Neural progenitor cell (in vitro differentiated cells): ENCODE data around the gene INHBC. TPM values are rescaled to one million over a fixed set of nuclear protein-coding genes. Genes with fewer than 3 reads are reported as not detected.

ENCODE experiments used
- DNase-seq: peaks from one replicate; pipeline ENCODE4 v3.0.0-alpha.2; 2016; ENCODE audit warnings: low spot score
- H2AFZ ChIP-seq: fragments of 200-600 bp; sonication (generic); replicated peaks from 2 replicates; pipeline ENCODE4 v1.6.1; 2016; ENCODE audit warnings: antibody characterized with exemption
- H3F3A ChIP-seq: fragments of 200-600 bp; sonication (generic); 2 replicates; pipeline ENCODE4 v1.6.1; 2016; ENCODE audit warnings: antibody characterized with exemption, low read depth
- H3K27ac ChIP-seq: fragments of 200-600 bp; sonication (generic); 2 replicates; pipeline ENCODE4 v1.5.1; 2016; ENCODE audit warnings: mild to moderate bottlenecking
- H3K27me3 ChIP-seq: fragments of 200-600 bp; sonication (generic); 2 replicates; pipeline ENCODE4 v1.6.1; 2016; ENCODE audit warnings: mild to moderate bottlenecking, moderate library complexity
- H3K36me3 ChIP-seq: fragments of 200-600 bp; sonication (generic); 2 replicates; pipeline ENCODE4 v1.5.1; 2016
- H3K4me1 ChIP-seq: fragments of 200-600 bp; sonication (generic); 2 replicates; pipeline ENCODE4 v1.6.1; 2016; ENCODE audit warnings: mixed run types
- H3K4me2 ChIP-seq: fragments of 200-600 bp; sonication (generic); 2 replicates; pipeline ENCODE4 v1.6.1; 2016
- H3K4me3 ChIP-seq: fragments of 200-600 bp; sonication (generic); 2 replicates; pipeline ENCODE4 v1.5.1; 2016
- H3K79me2 ChIP-seq: fragments of 200-600 bp; sonication (generic); 2 replicates; pipeline ENCODE4 v1.6.1; 2016; ENCODE audit warnings: low read depth
- H3K9ac ChIP-seq: fragments of 200-600 bp; sonication (generic); 2 replicates; pipeline ENCODE4 v1.6.1; 2016
- H3K9me3 ChIP-seq: fragments of 200-600 bp; sonication (generic); 2 replicates; pipeline ENCODE4 v1.5.1; 2016; ENCODE audit warnings: low read depth
- H4K20me1 ChIP-seq: fragments of 200-600 bp; sonication (generic); 2 replicates; pipeline ENCODE4 v1.6.1; 2016; ENCODE audit warnings: low read depth
- H3K27ac Mint-ChIP-seq: 3 replicates; pipeline ENCODE4 v1.8.0; 2021; ENCODE audit warnings: mixed read lengths
- H3K27me3 Mint-ChIP-seq: 2 replicates; pipeline ENCODE4 v1.8.0; 2022; ENCODE audit warnings: low read depth, mild to moderate bottlenecking, inconsistent platforms, moderate library complexity, mixed read lengths; ENCODE audit not compliant: insufficient read depth
- H3K36me3 Mint-ChIP-seq: 3 replicates; pipeline ENCODE4 v1.8.0; 2021; ENCODE audit warnings: mixed read lengths
- H3K4me1 Mint-ChIP-seq: 3 replicates; pipeline ENCODE4 v1.8.0; 2021; ENCODE audit warnings: mixed read lengths
- H3K4me3 Mint-ChIP-seq: 3 replicates; pipeline ENCODE4 v1.8.0; 2021; ENCODE audit warnings: mild to moderate bottlenecking, moderate library complexity, mixed read lengths
- H3K9me3 Mint-ChIP-seq: 3 replicates; pipeline ENCODE4 v1.8.0; 2020; ENCODE audit warnings: mixed read lengths
- EZH2 ChIP-seq: fragments of 200-600 bp; sonication (generic); IDR thresholded peaks from 2 replicates; pipeline ENCODE4 v1.6.1; 2017; ENCODE audit warnings: antibody characterized with exemption, mild to moderate bottlenecking, moderate library complexity
- EZH2phosphoT487 ChIP-seq: fragments of 200-600 bp; sonication (generic); IDR thresholded peaks from 2 replicates; pipeline ENCODE4 v1.6.1; 2017; ENCODE audit warnings: antibody characterized with exemption
- total RNA-seq: library from RNA; depleted of rRNA; stranded (reverse); fragments of >200 nt; gene quantifications from 2 replicates; pipeline ENCODE4 v1.2.3, GENCODE V29; 2015; ENCODE audit warnings: low replicate concordance
- TF ChIP-seq, protein P1 (sequence below): fragments of 200-600 bp; sonication (generic); IDR thresholded peaks from 2 replicates; pipeline ENCODE4 v1.5.1; 2017; ENCODE audit warnings: antibody characterized with exemption, mild to moderate bottlenecking

Gene INHBC
- total RNA-seq, 1 donor from 2014 or later = not detected

DNA sequence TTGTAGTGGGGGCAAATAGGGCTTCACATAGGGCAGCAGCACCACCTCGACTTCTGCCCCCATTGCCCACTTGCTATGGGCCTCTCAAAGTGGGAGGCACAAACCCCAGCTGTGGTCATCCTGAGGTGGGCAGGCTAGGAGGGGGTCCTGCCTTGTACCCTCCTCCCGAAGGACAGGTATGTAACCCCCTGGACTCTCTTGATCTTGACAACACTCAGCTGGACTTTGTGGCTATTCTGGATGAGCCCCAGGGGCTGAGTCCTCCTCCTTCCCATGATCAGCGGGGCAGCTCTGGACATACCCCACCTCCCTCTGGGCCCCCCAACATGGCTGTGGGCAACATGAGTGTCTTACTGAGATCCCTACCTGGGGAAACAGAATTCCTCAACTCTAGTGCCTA is 37.1 kb downstream of the INHBC start:
- peaks cover 44% of the 10 kb centered on the region for H3K27me3 Mint-ChIP-seq
- peaks cover 11% of the 10 kb centered on the region for H3K4me1 ChIP-seq
- no peaks in the 10 kb centered on the region for H3K79me2 ChIP-seq
- H3K27ac ChIP-seq = no peak overlapping the region
- TF ChIP-seq EZH2phosphoT487 = no peak
- TF ChIP-seq EZH2 = no peak
- TF ChIP-seq, protein P1, sequence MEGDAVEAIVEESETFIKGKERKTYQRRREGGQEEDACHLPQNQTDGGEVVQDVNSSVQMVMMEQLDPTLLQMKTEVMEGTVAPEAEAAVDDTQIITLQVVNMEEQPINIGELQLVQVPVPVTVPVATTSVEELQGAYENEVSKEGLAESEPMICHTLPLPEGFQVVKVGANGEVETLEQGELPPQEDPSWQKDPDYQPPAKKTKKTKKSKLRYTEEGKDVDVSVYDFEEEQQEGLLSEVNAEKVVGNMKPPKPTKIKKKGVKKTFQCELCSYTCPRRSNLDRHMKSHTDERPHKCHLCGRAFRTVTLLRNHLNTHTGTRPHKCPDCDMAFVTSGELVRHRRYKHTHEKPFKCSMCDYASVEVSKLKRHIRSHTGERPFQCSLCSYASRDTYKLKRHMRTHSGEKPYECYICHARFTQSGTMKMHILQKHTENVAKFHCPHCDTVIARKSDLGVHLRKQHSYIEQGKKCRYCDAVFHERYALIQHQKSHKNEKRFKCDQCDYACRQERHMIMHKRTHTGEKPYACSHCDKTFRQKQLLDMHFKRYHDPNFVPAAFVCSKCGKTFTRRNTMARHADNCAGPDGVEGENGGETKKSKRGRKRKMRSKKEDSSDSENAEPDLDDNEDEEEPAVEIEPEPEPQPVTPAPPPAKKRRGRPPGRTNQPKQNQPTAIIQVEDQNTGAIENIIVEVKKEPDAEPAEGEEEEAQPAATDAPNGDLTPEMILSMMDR = no peak
- no peaks in the 10 kb centered on the region for H3K9me3 ChIP-seq
- H3K4me1 Mint-ChIP-seq = no peaks in the 10 kb centered on the region
- H2AFZ ChIP-seq = no peak overlapping the region
- no peak for DNase-seq
- H3K9ac ChIP-seq = no peak overlapping the region
- H3K9me3 Mint-ChIP-seq = no peaks in the 10 kb centered on the region
- H3K36me3 Mint-ChIP-seq = no peaks in the 10 kb centered on the region
- peaks cover 2% of the 10 kb centered on the region for H4K20me1 ChIP-seq
- no peak overlapping the region for H3K4me3 Mint-ChIP-seq
- peaks cover 55% of the 10 kb centered on the region for H3K27me3 ChIP-seq
- peaks cover 3% of the 10 kb centered on the region for H3F3A ChIP-seq
- H3K4me2 ChIP-seq = no peak overlapping the region
- H3K36me3 ChIP-seq = no peaks in the 10 kb centered on the region
- H3K27ac Mint-ChIP-seq = no peak overlapping the region
- H3K4me3 ChIP-seq = no peak overlapping the region

DNA sequence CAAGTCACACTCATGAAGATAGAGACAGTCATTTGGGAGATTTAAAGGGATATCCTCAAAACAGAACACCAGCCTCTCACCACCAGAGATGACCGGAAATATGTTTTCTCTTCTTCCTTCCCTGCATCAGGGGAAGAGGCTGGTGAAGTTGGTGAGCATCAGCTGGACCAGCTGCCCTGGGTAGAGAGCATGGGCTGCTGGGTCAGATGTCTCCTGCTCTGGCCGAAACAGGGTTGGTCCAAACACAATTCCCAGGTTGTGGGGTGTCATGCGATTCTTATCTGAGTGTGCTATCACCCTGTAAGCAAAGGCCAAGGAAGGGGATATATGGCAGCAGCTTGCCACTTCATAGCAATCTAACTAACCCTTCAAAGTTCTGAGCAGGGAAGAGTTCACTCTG is 37.8 kb downstream of the INHBC start:
- DNase-seq = no peak
- H3K4me1 Mint-ChIP-seq = no peaks in the 10 kb centered on the region
- peaks cover 45% of the 10 kb centered on the region for H3K27me3 Mint-ChIP-seq
- no peak overlapping the region for H3K27ac ChIP-seq
- H3K79me2 ChIP-seq = no peaks in the 10 kb centered on the region
- H3K4me2 ChIP-seq = no peak overlapping the region
- no peaks in the 10 kb centered on the region for H3K36me3 Mint-ChIP-seq
- no peak overlapping the region for H2AFZ ChIP-seq
- no peaks in the 10 kb centered on the region for H3K36me3 ChIP-seq
- H3K27ac Mint-ChIP-seq = no peak overlapping the region
- TF ChIP-seq, protein P1 = no peak
- no peak for TF ChIP-seq EZH2phosphoT487
- no peak for TF ChIP-seq EZH2
- H3K4me1 ChIP-seq = peaks cover 11% of the 10 kb centered on the region
- H4K20me1 ChIP-seq = peaks cover 2% of the 10 kb centered on the region
- no peaks in the 10 kb centered on the region for H3K9me3 Mint-ChIP-seq
- no peak overlapping the region for H3K9ac ChIP-seq
- no peaks in the 10 kb centered on the region for H3K9me3 ChIP-seq
- H3K27me3 ChIP-seq = peaks cover 62% of the 10 kb centered on the region
- H3K4me3 ChIP-seq = no peak overlapping the region
- H3K4me3 Mint-ChIP-seq = no peak overlapping the region
- peaks cover 3% of the 10 kb centered on the region for H3F3A ChIP-seq

DNA sequence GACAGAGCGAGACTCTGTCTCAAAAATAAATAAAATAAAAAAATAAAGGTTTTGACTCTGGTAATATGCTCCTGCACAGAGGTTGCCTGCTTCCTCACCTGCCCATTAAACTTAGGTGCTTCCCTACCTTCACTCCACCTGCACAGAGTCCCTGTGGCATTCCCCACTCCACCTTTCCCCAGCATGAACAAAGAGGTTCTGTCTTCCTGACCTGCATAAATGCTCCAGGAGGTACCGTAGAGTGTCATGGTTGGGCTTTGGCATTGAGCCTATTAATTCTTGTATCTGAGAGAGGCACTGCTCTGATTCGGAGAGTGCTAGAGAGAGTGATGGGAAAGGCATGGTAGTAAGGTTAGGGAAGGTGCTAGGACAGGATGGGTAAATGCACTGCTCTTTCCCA is 38.8 kb downstream of the INHBC start:
- DNase-seq = no peak
- no peak overlapping the region for H3K27ac Mint-ChIP-seq
- Histone ChIP-seq H3K36me3 (no peaks in the 10 kb centered on the region), H3K4me1 (peaks cover 11% of the 10 kb centered on the region), H3K4me3 (no peak overlapping the region), H3K79me2 (no peaks in the 10 kb centered on the region), H3F3A (peaks cover 3% of the 10 kb centered on the region), H2AFZ (no peak overlapping the region), H4K20me1 (peaks cover 2% of the 10 kb centered on the region), H3K9ac (no peak overlapping the region), H3K4me2 (no peak overlapping the region), H3K27ac (no peak overlapping the region), H3K9me3 (no peaks in the 10 kb centered on the region), H3K27me3 (peaks cover 72% of the 10 kb centered on the region)
- no peaks in the 10 kb centered on the region for H3K9me3 Mint-ChIP-seq
- H3K4me1 Mint-ChIP-seq = peaks cover 2% of the 10 kb centered on the region
- peaks cover 43% of the 10 kb centered on the region for H3K27me3 Mint-ChIP-seq
- no peak for TF ChIP-seq EZH2
- H3K4me3 Mint-ChIP-seq = no peak overlapping the region
- no peaks in the 10 kb centered on the region for H3K36me3 Mint-ChIP-seq

DNA sequence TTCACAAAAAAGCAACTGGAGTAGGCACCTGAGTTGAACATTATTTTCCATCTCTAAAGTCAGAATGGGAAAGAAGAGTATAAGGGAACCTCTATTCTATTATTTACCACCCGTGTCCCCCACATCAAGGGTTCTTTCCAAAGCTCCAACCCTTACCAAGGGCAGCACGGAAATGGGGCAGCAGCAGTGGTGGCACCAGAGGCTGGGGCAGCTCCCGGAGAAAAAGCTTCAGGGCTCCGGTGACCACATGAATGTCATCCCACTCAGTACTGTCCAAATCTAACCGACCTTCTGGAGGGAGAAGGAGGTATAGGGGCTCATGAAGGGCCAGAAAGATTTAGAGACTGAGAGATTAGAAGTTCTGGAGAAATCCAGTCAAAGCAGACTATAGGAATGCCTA is 39.3 kb downstream of the INHBC start:
- Histone ChIP-seq H3F3A (peaks cover 3% of the 10 kb centered on the region), H3K79me2 (no peaks in the 10 kb centered on the region), H3K27me3 (peaks cover 77% of the 10 kb centered on the region), H2AFZ (no peak overlapping the region), H3K36me3 (no peaks in the 10 kb centered on the region), H3K4me2 (no peak overlapping the region), H3K4me3 (no peak overlapping the region), H3K9me3 (no peaks in the 10 kb centered on the region), H3K9ac (no peak overlapping the region), H3K4me1 (peaks cover 11% of the 10 kb centered on the region), H3K27ac (no peak overlapping the region), H4K20me1 (peaks cover 2% of the 10 kb centered on the region)
- no peaks in the 10 kb centered on the region for H3K36me3 Mint-ChIP-seq
- H3K27me3 Mint-ChIP-seq = peaks cover 48% of the 10 kb centered on the region
- H3K9me3 Mint-ChIP-seq = no peaks in the 10 kb centered on the region
- no peak overlapping the region for H3K27ac Mint-ChIP-seq
- no peak for DNase-seq
- H3K4me3 Mint-ChIP-seq = no peak overlapping the region
- H3K4me1 Mint-ChIP-seq = peaks cover 2% of the 10 kb centered on the region
- no peak for TF ChIP-seq EZH2phosphoT487
- no peak for TF ChIP-seq EZH2
- TF ChIP-seq, protein P1 = no peak
